ENCODE data around the gene PDE3A.

Gene PDE3A

GRCh38 chr12:20627001-20627588 is 258.8 kb downstream of the PDE3A start:
- H3K4me1 ChIP-seq (ENCODE audit: control insufficient read depth, low read depth, low read length): peaks cover 24% of the 10 kb centered on the region
- no peaks in the 10 kb centered on the region for H3K36me3 ChIP-seq (ENCODE audit: control insufficient read depth, low read depth, low read length)
- no peak overlapping the region for H3K9ac ChIP-seq (ENCODE audit: low read length)
- no peaks in the 10 kb centered on the region for H3K9me3 ChIP-seq (ENCODE audit: control insufficient read depth, low read depth, low read length)
- no peak overlapping the region for H3K27ac ChIP-seq (ENCODE audit: low read length)
- no peaks in the 10 kb centered on the region for H3K27me3 ChIP-seq (ENCODE audit: control insufficient read depth, insufficient read depth, low read length)
- no peak overlapping the region for H3K4me3 ChIP-seq (ENCODE audit: low read length)

- Histone ChIP-seq H3K4me3 (ENCODE audit: low read length) (no peak overlapping the region), H3K9me3 (ENCODE audit: control insufficient read depth, low read depth, low read length) (no peaks in the 10 kb centered on the region), H3K4me1 (ENCODE audit: control insufficient read depth, low read depth, low read length) (peaks cover 24% of the 10 kb centered on the region), H3K27ac (ENCODE audit: low read length) (no peak overlapping the region), H3K27me3 (ENCODE audit: control insufficient read depth, insufficient read depth, low read length) (no peaks in the 10 kb centered on the region), H3K9ac (ENCODE audit: low read length) (no peak overlapping the region), H3K36me3 (ENCODE audit: control insufficient read depth, low read depth, low read length) (no peaks in the 10 kb centered on the region)
Observed at GRCh38 chr12:20628226-20628787, 260.0 kb downstream of the PDE3A start.

GRCh38 chr12:20628999-20629398 is 260.7 kb downstream of the PDE3A start:
- Histone ChIP-seq H3K27ac (ENCODE audit: low read length) (no peak overlapping the region), H3K36me3 (ENCODE audit: control insufficient read depth, low read depth, low read length) (no peaks in the 10 kb centered on the region), H3K4me3 (ENCODE audit: low read length) (no peak overlapping the region), H3K9ac (ENCODE audit: low read length) (no peak overlapping the region), H3K9me3 (ENCODE audit: control insufficient read depth, low read depth, low read length) (no peaks in the 10 kb centered on the region), H3K27me3 (ENCODE audit: control insufficient read depth, insufficient read depth, low read length) (no peaks in the 10 kb centered on the region), H3K4me1 (ENCODE audit: control insufficient read depth, low read depth, low read length) (peaks cover 24% of the 10 kb centered on the region)

GRCh38 chr12:20629414-20630156 is 261.2 kb downstream of the PDE3A start:
- Histone ChIP-seq H3K36me3 (ENCODE audit: control insufficient read depth, low read depth, low read length) (no peaks in the 10 kb centered on the region), H3K27me3 (ENCODE audit: control insufficient read depth, insufficient read depth, low read length) (no peaks in the 10 kb centered on the region), H3K9ac (ENCODE audit: low read length) (no peak overlapping the region), H3K27ac (ENCODE audit: low read length) (no peak overlapping the region), H3K4me3 (ENCODE audit: low read length) (no peak overlapping the region), H3K4me1 (ENCODE audit: control insufficient read depth, low read depth, low read length) (peaks cover 24% of the 10 kb centered on the region), H3K9me3 (ENCODE audit: control insufficient read depth, low read depth, low read length) (no peaks in the 10 kb centered on the region)

- H3K27ac ChIP-seq (ENCODE audit: low read length): no peak overlapping the region
- peaks cover 24% of the 10 kb centered on the region for H3K4me1 ChIP-seq (ENCODE audit: control insufficient read depth, low read depth, low read length)
- H3K36me3 ChIP-seq (ENCODE audit: control insufficient read depth, low read depth, low read length): no peaks in the 10 kb centered on the region
- H3K9me3 ChIP-seq (ENCODE audit: control insufficient read depth, low read depth, low read length): no peaks in the 10 kb centered on the region
- H3K9ac ChIP-seq (ENCODE audit: low read length): no peak overlapping the region
- no peak overlapping the region for H3K4me3 ChIP-seq (ENCODE audit: low read length)
- no peaks in the 10 kb centered on the region for H3K27me3 ChIP-seq (ENCODE audit: control insufficient read depth, insufficient read depth, low read length)
Observed at GRCh38 chr12:20631711-20632110, 263.4 kb downstream of the PDE3A start.

DNA sequence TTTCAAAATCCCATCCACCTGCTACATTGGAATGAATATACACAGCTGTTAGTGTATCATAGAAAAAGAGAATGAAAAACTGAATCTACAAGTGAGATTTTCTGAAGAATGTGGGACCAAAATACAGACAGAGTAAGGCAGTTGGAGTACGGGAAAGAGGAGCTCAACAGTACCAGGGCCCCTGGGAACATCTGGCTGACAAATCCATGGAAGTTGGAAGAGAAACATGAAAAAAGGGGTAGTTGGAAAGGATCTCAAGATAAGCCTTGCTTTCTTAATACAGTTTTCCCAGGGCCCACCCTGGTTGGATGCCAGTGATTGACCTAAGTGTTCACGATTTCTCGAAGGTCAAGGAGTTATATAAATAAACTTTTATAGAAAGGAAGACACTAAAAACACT is 272.8 kb downstream of the PDE3A start:
- Histone ChIP-seq H3K4me1 (ENCODE audit: control insufficient read depth, low read depth, low read length) (no peaks in the 10 kb centered on the region), H3K27me3 (ENCODE audit: control insufficient read depth, insufficient read depth, low read length) (no peaks in the 10 kb centered on the region), H3K4me3 (ENCODE audit: low read length) (no peak overlapping the region), H3K36me3 (ENCODE audit: control insufficient read depth, low read depth, low read length) (no peaks in the 10 kb centered on the region), H3K9me3 (ENCODE audit: control insufficient read depth, low read depth, low read length) (no peaks in the 10 kb centered on the region), H3K27ac (ENCODE audit: low read length) (no peak overlapping the region), H3K9ac (ENCODE audit: low read length) (no peak overlapping the region)

DNA sequence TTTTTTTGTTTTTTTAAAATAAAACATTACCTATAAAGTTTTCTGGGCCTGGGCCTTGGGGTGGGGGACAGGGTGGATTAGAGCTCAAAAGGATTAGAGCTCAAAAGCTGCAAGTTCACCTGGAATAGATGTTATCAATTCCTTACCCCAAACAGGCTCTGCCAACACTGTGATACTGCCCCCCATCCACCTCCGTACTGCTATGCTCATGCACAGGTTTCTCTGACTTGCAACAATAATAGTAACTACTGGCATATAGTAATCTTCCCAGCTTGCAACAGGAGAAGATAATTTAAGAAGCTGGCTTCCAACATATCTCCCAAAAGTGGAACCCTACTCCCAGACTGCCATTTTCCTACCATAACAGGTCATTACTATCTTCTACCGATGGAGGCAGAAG is 275.5 kb downstream of the PDE3A start:
- H3K27ac ChIP-seq (ENCODE audit: low read length): no peak overlapping the region

DNA sequence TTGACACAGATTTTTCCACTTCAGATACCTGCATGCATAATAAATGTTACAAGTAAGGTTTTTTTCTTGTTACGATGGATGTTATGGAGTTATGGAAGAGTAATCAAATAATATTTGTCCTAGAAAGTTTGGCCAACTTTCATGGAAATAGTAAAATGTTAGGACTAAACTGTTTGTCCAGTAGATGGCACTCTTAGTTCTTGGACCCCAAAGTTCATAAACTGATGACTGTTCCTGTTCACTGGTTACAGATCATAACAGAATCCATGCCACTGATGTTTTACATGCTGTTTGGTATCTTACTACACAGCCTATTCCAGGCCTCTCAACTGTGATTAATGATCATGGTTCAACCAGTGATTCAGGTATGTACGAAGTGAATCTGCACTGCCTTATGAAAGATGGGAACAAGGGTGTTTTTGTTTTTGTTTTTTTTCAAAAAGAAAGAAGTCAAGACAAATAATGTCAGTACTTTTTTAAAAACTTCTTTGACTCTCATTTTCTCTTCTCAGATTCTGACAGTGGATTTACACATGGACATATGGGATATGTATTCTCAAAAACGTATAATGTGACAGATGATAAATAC is 278.0 kb downstream of the PDE3A start:
- H3K4me1 ChIP-seq (ENCODE audit: control insufficient read depth, low read depth, low read length): no peaks in the 10 kb centered on the region
- no peak overlapping the region for H3K9ac ChIP-seq (ENCODE audit: low read length)
- H3K4me3 ChIP-seq (ENCODE audit: low read length): no peak overlapping the region

More for the DNA sequence above, 275.5 kb downstream of the PDE3A start:
- H3K36me3 ChIP-seq (ENCODE audit: control insufficient read depth, low read depth, low read length): no peaks in the 10 kb centered on the region
- H3K9ac ChIP-seq (ENCODE audit: low read length): no peak overlapping the region
- H3K4me3 ChIP-seq (ENCODE audit: low read length): no peak overlapping the region
- H3K9me3 ChIP-seq (ENCODE audit: control insufficient read depth, low read depth, low read length): no peaks in the 10 kb centered on the region
- no peaks in the 10 kb centered on the region for H3K27me3 ChIP-seq (ENCODE audit: control insufficient read depth, insufficient read depth, low read length)
- no peaks in the 10 kb centered on the region for H3K4me1 ChIP-seq (ENCODE audit: control insufficient read depth, low read depth, low read length)

GRCh38 chr12:20653871-20654270 is 285.5 kb downstream of the PDE3A start:
- Histone ChIP-seq H3K27ac (ENCODE audit: low read length) (no peak overlapping the region), H3K9me3 (ENCODE audit: control insufficient read depth, low read depth, low read length) (no peaks in the 10 kb centered on the region), H3K4me1 (ENCODE audit: control insufficient read depth, low read depth, low read length) (peaks cover 12% of the 10 kb centered on the region), H3K9ac (ENCODE audit: low read length) (no peak overlapping the region), H3K27me3 (ENCODE audit: control insufficient read depth, insufficient read depth, low read length) (no peaks in the 10 kb centered on the region), H3K4me3 (ENCODE audit: low read length) (no peak overlapping the region), H3K36me3 (ENCODE audit: control insufficient read depth, low read depth, low read length) (no peaks in the 10 kb centered on the region)

More for the DNA sequence above, 278.0 kb downstream of the PDE3A start:
- Histone ChIP-seq H3K27ac (ENCODE audit: low read length) (no peak overlapping the region), H3K36me3 (ENCODE audit: control insufficient read depth, low read depth, low read length) (no peaks in the 10 kb centered on the region), H3K9me3 (ENCODE audit: control insufficient read depth, low read depth, low read length) (no peaks in the 10 kb centered on the region), H3K27me3 (ENCODE audit: control insufficient read depth, insufficient read depth, low read length) (no peaks in the 10 kb centered on the region)

DNA sequence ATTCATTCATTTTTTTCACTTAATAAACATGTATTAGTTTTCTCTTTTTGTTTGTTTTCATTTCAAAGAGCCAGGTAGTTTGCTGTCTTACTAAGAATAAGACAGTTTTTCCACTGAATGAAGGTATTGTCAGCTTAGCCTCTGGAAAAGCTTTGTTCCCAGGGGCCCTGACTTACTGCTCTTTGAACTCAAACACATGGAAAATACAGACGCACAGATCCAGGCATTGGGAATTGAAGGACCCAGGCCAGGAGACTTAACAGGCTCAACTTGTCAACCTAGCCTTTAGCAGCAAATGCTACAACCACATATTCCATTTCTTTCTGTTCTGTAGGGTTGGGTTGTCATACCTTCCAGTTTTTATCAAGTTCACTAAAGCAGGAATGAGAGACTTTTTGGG is 288.3 kb downstream of the PDE3A start:
- Histone ChIP-seq H3K9me3 (ENCODE audit: control insufficient read depth, low read depth, low read length) (peaks cover 17% of the 10 kb centered on the region), H3K27me3 (ENCODE audit: control insufficient read depth, insufficient read depth, low read length) (no peaks in the 10 kb centered on the region), H3K36me3 (ENCODE audit: control insufficient read depth, low read depth, low read length) (no peaks in the 10 kb centered on the region), H3K4me1 (ENCODE audit: control insufficient read depth, low read depth, low read length) (peaks cover 12% of the 10 kb centered on the region), H3K9ac (ENCODE audit: low read length) (no peak overlapping the region), H3K4me3 (ENCODE audit: low read length) (no peak overlapping the region), H3K27ac (ENCODE audit: low read length) (no peak overlapping the region)

DNA sequence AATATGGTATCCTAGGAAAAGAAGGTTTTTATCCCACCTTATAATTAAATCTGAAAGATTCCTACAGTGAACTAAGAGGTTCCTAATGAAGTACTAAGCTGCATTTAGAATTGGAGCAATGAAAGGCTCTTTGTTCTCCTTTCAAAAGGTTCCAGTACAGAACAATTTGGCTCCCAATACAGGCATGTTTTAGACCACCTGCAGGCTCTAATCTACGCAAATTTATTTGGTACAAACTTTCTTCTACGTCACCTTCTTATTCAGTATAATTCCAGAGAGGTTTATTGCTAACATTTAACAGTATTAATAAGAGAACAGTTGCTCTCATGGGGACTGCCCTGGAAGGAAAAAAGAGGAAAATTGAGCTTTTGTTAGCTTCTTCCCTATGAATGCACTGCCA is 289.2 kb downstream of the PDE3A start:
- Histone ChIP-seq H3K36me3 (ENCODE audit: control insufficient read depth, low read depth, low read length) (no peaks in the 10 kb centered on the region), H3K4me1 (ENCODE audit: control insufficient read depth, low read depth, low read length) (peaks cover 12% of the 10 kb centered on the region), H3K27ac (ENCODE audit: low read length) (no peak overlapping the region), H3K9me3 (ENCODE audit: control insufficient read depth, low read depth, low read length) (peaks cover 25% of the 10 kb centered on the region), H3K9ac (ENCODE audit: low read length) (no peak overlapping the region), H3K27me3 (ENCODE audit: control insufficient read depth, insufficient read depth, low read length) (no peaks in the 10 kb centered on the region), H3K4me3 (ENCODE audit: low read length) (no peak overlapping the region)
